ENCODE results near the gene VGLL4. TPM values are rescaled to one million over a fixed set of nuclear protein-coding genes. Genes with fewer than 3 reads are reported as not detected.

The VGLL4 gene
- total and polyA plus RNA-seq, 2 experiments from 2014 or later: 30.9 to 46.5 TPM

DNA sequence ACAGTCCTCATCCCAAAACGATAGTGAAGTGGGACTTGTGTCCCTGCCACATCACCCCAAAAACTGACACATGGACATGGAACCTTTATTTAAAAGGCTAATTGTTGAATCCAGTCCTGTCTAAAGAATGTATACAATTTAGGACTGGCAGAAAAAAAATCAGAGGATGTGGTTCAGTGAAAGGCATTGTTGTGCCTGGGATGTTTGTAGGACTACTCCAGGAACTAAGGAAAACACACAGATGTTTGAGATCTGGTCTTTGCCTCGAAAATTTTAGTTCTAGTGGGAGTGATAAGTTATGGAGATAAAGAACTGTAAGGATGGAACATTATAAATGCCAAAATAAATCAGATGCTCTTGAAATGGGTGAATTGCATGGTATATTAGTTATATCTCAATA is 27.2 kb downstream of the VGLL4 start:
- Histone ChIP-seq H2AFZ (no peak overlapping the region), H3K4me2 (ENCODE audit: unreplicated experiment) (no peak overlapping the region), H3K9ac (no peak overlapping the region), H4K20me1 (ENCODE audit: insufficient read depth) (peaks cover 17% of the 10 kb centered on the region; the same call in 1 of the 2 replicates), H3K27me3 (replicated peaks; ENCODE audit: insufficient read depth) (no peaks in the 10 kb centered on the region), H3K9me2 (ENCODE audit: insufficient read depth) (no peaks in the 10 kb centered on the region), H3K4me1 (ENCODE audit: insufficient read depth) (peaks cover 29% of the 10 kb centered on the region), H3K27ac (no peak overlapping the region), H3F3A (ENCODE audit: insufficient read depth) (no peaks in the 10 kb centered on the region; the same call in 1 of the 2 replicates), H3K36me3 (ENCODE audit: low read depth) (no peaks in the 10 kb centered on the region), H3K4me3 (no peak overlapping the region), H3K79me2 (ENCODE audit: insufficient read depth) (peaks cover 100% of the 10 kb centered on the region), H3K9me3 (ENCODE audit: low read depth) (no peaks in the 10 kb centered on the region)
- DNase-seq: no peak
- WGBS, 2 experiments (ENCODE audit: low coverage in 1 of 2, low lambda C conversion rate in 2 of 2, missing lambda C conversion rate in 2 of 2): 65 to 80% methylated on average over 2 of the region's 2 CpGs
- TF ChIP-seq EZH2phosphoT487 (IDR thresholded peaks at IDR 0.05; ENCODE audit: insufficient read depth, low read depth) (no peak), EZH2 (IDR thresholded peaks at IDR 0.05; ENCODE audit: insufficient read depth, poor library complexity, severe bottlenecking) (no peak)
- in situ Hi-C loops (cut with MboI): no loop called here

DNA sequence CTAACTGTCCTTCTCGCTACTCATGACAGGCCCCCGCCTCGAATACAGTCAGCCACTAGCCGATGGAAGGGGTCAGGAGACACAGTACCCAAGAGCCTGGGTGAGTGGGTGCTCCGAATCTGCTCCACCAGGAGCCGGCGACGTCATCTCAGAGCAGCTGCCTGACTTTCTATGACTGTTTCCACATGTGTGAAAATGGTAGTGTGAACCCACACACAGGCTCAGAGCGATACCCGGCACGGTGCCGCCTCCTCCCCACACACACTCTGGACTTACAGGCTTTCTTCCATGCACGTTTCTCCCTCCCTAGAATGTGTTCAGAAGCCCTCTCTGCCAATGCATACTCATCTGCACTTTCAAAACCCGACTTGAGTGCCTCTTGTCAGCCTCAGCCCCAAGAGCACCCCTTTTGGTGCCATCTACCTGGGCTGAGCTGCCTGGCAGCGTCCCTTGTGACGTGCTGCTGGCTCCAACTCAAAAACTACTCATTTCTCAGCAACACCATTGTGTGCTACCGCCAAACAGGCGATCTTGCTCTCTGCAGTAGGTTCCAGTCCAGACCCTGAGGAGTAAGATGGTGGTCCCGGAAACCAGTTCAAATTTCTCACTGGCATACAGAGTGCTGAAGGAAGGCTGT is 29.7 kb downstream of the VGLL4 start:
- Histone ChIP-seq H3K9me2 (ENCODE audit: insufficient read depth) (no peaks in the 10 kb centered on the region), H4K20me1 (ENCODE audit: insufficient read depth) (peaks cover 10% of the 10 kb centered on the region; the same call in 1 of the 2 replicates), H3K4me1 (ENCODE audit: insufficient read depth) (peaks cover 29% of the 10 kb centered on the region), H3K9me3 (ENCODE audit: low read depth) (no peaks in the 10 kb centered on the region), H3K79me2 (ENCODE audit: insufficient read depth) (peaks cover 100% of the 10 kb centered on the region), H3K4me2 (ENCODE audit: unreplicated experiment) (no peak overlapping the region), H3K9ac (no peak overlapping the region), H3K36me3 (ENCODE audit: low read depth) (no peaks in the 10 kb centered on the region), H3F3A (ENCODE audit: insufficient read depth) (no peaks in the 10 kb centered on the region; the same call in 1 of the 2 replicates), H3K4me3 (no peak overlapping the region), H3K27ac (peak overlapping the region; percentile 32; the same call in 1 of the 2 replicates), H3K27me3 (replicated peaks; ENCODE audit: insufficient read depth) (no peaks in the 10 kb centered on the region), H2AFZ (no peak overlapping the region)
- in situ Hi-C loops (cut with MboI): no loop called here
- 44 to 48% methylated on average over 19 of the region's 19 CpGs for WGBS, 2 experiments (ENCODE audit: low coverage in 1 of 2, low lambda C conversion rate in 2 of 2, missing lambda C conversion rate in 2 of 2)
- DNase-seq: peak; percentile 58
- TF ChIP-seq EZH2 (IDR thresholded peaks at IDR 0.05; ENCODE audit: insufficient read depth, poor library complexity, severe bottlenecking) (no peak), EZH2phosphoT487 (IDR thresholded peaks at IDR 0.05; ENCODE audit: insufficient read depth, low read depth) (no peak)

DNA sequence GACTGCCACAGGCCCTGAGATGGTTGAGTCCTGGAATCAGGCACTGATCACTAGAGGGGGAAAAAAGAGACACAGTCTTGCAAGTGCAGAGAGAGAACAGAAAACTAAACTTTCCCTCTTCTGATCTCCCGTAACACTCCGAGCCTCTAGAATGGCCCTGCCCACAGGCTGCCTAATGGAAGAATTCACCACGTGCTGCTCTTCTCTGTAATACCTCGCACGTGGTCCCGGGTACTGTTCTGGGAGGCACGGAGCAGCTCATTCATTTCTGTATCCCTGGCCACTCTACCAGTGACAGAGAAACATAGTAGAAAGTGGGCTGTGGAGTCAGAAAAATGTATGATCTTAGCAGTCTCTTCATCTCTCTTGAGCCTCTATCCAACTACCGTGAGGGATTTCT is 30.4 kb downstream of the VGLL4 start:
- Histone ChIP-seq H3K27ac (peak overlapping the region; percentile 32), H3F3A (ENCODE audit: insufficient read depth) (no peaks in the 10 kb centered on the region; the same call in 1 of the 2 replicates), H4K20me1 (ENCODE audit: insufficient read depth) (peaks cover 6% of the 10 kb centered on the region; the same call in 1 of the 2 replicates), H3K9me3 (ENCODE audit: low read depth) (no peaks in the 10 kb centered on the region), H3K79me2 (ENCODE audit: insufficient read depth) (peaks cover 100% of the 10 kb centered on the region), H3K4me2 (ENCODE audit: unreplicated experiment) (peak overlapping the region; percentile 36), H2AFZ (no peak overlapping the region), H3K9ac (0 out of 2 replicates have a peak overlapping the region, but pooled peaks have one; percentile 18), H3K9me2 (ENCODE audit: insufficient read depth) (no peaks in the 10 kb centered on the region), H3K36me3 (ENCODE audit: low read depth) (no peaks in the 10 kb centered on the region), H3K4me1 (ENCODE audit: insufficient read depth) (peaks cover 34% of the 10 kb centered on the region), H3K4me3 (no peak overlapping the region), H3K27me3 (replicated peaks; ENCODE audit: insufficient read depth) (no peaks in the 10 kb centered on the region)
- no peak for TF ChIP-seq EZH2 (IDR thresholded peaks at IDR 0.05; ENCODE audit: insufficient read depth, poor library complexity, severe bottlenecking)
- no peak for TF ChIP-seq EZH2phosphoT487 (IDR thresholded peaks at IDR 0.05; ENCODE audit: insufficient read depth, low read depth)
- 26 to 29% methylated on average over 8 of the region's 8 CpGs for WGBS, 2 experiments (ENCODE audit: low coverage in 1 of 2, low lambda C conversion rate in 2 of 2, missing lambda C conversion rate in 2 of 2)
- in situ Hi-C loops (cut with MboI): no loop called here
- peak; percentile 52 for DNase-seq

DNA sequence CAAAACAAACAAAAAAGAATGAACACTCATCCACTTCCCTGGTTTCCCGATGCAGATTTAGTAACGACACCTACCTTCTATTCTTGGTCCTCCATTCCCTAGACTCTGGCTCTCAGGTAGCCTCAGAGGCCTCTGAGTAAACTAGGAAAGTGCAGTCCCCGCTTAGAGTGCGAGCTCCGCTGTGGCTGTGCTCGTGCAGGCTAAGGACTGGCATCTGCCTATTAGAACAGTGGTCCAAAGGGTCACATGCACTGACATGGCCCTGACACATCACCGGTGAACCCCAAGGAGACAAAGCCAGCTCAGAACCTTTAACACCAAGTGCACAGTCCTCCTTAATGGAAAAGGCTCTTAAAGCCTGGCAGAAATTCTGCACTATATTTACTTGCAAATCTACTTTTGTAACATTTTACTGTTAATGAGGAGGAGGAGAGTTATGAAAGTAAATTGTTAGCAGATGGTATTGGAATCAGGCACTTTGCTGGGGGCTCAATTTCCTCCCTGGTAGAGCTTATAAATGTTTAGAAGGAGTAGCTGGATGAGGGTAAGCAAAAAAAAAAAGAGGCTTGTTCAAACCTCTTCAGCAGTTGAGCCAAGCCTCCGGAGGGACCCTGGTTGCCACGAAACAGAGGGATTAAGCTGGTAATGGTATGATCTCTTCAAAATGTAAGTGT is 31.1 kb downstream of the VGLL4 start:
- Histone ChIP-seq H3K4me3 (no peak overlapping the region), H3K36me3 (ENCODE audit: low read depth) (no peaks in the 10 kb centered on the region), H3F3A (ENCODE audit: insufficient read depth) (no peaks in the 10 kb centered on the region), H3K9ac (0 out of 2 replicates have a peak overlapping the region, but pooled peaks have one; percentile 18), H3K27me3 (replicated peaks; ENCODE audit: insufficient read depth) (no peaks in the 10 kb centered on the region), H3K4me2 (ENCODE audit: unreplicated experiment) (peak overlapping the region; percentile 36), H4K20me1 (ENCODE audit: insufficient read depth) (peaks cover 6% of the 10 kb centered on the region; the same call in 1 of the 2 replicates), H3K9me2 (ENCODE audit: insufficient read depth) (no peaks in the 10 kb centered on the region), H3K4me1 (ENCODE audit: insufficient read depth) (peaks cover 41% of the 10 kb centered on the region), H2AFZ (no peak overlapping the region), H3K9me3 (ENCODE audit: low read depth) (no peaks in the 10 kb centered on the region), H3K27ac (peak overlapping the region; percentile 32), H3K79me2 (ENCODE audit: insufficient read depth) (peaks cover 100% of the 10 kb centered on the region)
- DNase-seq: peak; percentile 34
- TF ChIP-seq EZH2 (IDR thresholded peaks at IDR 0.05; ENCODE audit: insufficient read depth, poor library complexity, severe bottlenecking) (no peak), EZH2phosphoT487 (IDR thresholded peaks at IDR 0.05; ENCODE audit: insufficient read depth, low read depth) (no peak)
- in situ Hi-C loops (cut with MboI): no loop called here
- WGBS, 2 experiments (ENCODE audit: low coverage in 1 of 2, low lambda C conversion rate in 2 of 2, missing lambda C conversion rate in 2 of 2): 55 to 59% methylated on average over 9 of the region's 9 CpGs

Data from GM23248 (cell line).